Measurements from ENCODE around the gene RELN.

The RELN gene

DNA sequence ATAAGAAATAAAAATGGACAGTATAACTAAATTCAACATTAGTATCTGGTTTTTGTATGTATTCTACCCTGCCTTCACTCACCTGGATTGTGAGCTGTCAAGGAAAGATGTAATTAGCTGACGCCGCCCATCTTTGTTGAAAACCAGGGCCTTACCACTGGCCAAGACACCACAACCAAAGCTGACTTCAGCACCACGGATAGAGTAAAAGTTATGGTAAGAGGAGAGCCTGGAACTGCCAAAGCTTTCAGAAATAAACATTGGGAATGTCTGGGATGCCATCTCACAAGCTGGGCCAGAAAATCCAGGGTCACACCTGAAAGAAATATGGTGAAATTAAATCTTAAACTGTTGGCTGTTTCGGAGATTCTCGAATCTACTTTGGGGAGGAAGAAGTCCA is 353.3 kb downstream of the RELN start:
- no peak for DNase-seq (ENCODE audit: low spot score)

DNA sequence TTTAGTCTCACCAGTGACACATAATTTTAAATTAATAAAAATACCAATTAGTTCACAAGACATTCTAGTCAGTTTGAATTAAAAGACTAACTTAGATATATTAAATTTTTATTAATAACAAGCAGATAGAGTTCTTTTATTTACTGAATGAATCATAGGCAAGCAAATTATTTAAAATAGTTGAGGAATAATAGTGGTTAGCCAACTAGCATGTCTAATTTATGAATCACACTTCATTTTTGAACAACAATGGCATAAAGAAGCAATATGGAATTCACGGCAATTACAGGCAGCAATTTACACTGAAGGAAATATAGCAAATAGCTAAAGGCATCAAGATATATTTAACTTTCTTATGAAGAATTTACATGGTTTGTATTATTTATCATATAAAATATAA is 356.5 kb downstream of the RELN start:
- DNase-seq (ENCODE audit: low spot score): no peak

DNA sequence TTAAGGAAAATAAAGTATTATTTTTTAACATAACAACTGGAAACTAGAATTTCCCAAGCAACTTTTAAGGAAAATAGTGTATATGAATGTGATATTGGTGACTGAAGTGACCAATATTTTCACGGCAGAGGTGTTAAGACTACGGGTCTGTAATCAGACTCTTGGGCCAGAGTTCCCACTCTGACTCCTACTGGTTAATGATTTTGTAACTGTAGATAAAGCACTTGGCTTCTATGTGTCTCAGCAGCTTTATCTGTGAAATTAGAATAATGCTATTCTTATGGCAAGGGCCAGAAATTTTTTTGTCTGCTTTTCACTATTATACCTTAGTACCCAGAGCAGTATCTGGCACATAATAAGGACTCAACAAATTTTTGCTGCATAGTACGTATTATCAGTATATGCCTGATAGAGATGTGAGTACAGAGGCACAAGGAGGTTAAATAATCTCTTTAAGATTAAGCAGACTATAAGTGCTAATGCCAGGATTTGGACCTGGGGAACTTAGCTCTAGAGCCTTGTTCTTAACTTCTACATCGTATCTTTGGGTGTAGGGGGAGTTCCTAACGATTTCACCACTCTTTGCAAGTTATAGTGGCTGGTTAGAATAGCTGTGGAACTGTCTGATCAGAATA is 357.3 kb downstream of the RELN start:
- no peak for DNase-seq (ENCODE audit: low spot score)

- no peak for DNase-seq (ENCODE audit: low spot score)
Observed at GRCh38 chr7:103630318-103630717, 359.1 kb downstream of the RELN start.

- DNase-seq (ENCODE audit: low spot score): no peak
Observed at GRCh38 chr7:103628742-103629141, 360.7 kb downstream of the RELN start.

DNA sequence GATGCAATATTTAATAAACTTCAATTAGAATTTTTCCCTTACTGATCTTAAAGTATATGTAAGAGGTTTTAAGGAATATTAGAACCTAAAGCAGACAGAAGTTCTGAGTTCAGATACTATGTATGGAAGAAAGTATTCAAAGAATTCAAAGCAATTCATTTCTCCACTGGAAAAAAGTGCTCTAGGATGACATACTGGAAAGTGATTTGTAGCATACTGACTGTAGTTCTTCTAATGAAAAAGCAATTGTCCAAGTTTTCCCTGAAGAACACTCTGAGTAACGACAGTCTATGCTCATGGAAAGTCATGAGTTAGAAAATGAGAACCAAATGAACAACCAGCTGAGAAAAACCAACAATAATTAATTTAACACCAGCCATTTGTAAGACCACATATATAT is 362.7 kb downstream of the RELN start:
- no peak for DNase-seq (ENCODE audit: low spot score)

GRCh38 chr7:103622274-103622673 is 367.2 kb downstream of the RELN start:
- no peak for DNase-seq (ENCODE audit: low spot score)

GRCh38 chr7:103613655-103614642 is 375.5 kb downstream of the RELN start:
- DNase-seq (ENCODE audit: low spot score): no peak

- no peak for DNase-seq (ENCODE audit: low spot score)
Observed at GRCh38 chr7:103609778-103610177, 379.7 kb downstream of the RELN start.

GRCh38 chr7:103605640-103606039 is 383.8 kb downstream of the RELN start:
- no peak for DNase-seq (ENCODE audit: low spot score)

DNA sequence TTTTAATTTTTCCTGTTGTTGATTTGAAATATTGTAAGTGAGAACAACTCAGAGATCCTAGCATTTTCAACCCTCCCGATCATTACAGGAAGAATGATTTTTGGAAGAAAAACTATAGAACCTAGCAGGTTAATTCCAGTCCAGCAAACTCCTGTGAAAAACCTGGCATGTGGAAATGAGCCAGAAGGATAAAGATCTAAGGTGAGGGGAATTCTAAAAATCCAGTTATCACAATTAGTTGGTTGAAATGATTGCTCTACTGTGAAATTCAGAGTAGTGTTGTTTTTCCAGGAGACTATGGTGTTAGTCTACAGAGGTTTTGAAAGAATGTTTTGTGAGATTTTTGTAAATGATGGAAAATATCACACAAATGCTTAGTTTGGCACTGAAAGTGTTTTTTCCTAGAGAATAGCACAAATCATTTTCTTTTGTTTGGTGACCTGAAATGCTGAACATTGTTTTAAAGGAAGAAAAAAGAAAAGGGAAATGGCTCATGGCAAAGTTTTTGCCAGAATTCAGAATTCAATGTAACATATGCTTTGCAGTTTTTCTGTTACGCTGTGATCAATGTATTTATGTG is 391.0 kb downstream of the RELN start:
- DNase-seq (ENCODE audit: low spot score): no peak

GRCh38 chr7:103597606-103598005 is 391.9 kb downstream of the RELN start:
- DNase-seq (ENCODE audit: low spot score): no peak

DNA sequence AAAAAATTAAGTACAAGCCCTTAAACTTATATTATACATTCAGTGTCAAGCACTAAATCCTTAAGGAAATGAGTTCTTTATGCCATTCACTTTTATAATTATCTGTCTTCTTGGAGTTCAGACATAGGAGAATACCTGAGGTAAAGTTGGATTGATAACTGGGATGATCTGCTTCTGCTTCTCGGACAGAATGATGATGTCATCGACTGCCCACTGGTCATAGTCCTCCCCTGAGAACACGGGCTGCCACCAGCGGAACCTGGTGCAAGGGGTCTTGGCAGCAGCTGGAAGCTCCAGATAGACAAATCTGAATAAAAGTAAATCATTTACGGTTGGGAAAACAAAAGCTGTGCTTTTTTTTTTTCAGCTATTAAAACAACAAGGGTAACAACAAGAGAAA is 395.3 kb downstream of the RELN start:
- DNase-seq (ENCODE audit: low spot score): no peak

- no peak for DNase-seq (ENCODE audit: low spot score)
Observed at GRCh38 chr7:103593691-103594090, 395.8 kb downstream of the RELN start.

DNA sequence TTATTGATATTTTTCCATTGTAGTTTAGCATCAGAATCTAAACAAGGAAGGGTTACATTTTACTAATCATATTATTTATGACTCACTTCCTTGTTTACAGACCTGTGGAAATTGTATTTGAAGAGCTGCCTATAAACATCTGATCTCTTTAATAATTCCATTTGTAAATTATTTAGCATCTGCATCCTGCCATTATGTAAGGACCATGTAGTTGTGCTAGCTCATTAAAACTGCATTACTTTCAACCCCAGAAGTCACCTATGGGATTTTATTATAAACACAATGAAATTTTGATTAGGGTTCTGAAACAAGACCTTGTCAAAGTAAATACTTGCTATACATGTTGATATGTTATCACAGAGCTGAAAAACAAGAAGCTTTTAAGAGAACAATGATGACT is 396.6 kb downstream of the RELN start:
- DNase-seq (ENCODE audit: low spot score): no peak

GRCh38 chr7:103592187-103592586 is 397.3 kb downstream of the RELN start:
- no peak for DNase-seq (ENCODE audit: low spot score)

DNA sequence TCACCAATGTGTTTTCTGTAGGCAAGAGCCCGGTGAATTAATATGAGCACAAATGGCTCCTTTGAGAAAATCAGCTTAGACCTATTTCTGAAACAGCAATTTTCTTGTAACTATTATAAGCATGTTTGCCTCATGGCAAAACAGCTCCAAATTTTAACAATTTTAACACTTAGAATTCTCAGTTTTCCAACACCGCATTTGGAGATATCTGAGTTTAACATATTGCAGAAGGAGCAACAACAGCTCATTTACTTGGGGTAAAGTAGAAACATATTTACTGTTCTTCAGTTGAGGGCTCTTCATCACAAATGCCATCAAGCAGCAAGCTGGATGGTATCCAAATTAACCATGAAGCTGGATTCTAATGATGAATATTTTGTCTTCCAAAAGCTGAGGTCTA is 409.4 kb downstream of the RELN start:
- no peak for DNase-seq (ENCODE audit: low spot score)

DNA sequence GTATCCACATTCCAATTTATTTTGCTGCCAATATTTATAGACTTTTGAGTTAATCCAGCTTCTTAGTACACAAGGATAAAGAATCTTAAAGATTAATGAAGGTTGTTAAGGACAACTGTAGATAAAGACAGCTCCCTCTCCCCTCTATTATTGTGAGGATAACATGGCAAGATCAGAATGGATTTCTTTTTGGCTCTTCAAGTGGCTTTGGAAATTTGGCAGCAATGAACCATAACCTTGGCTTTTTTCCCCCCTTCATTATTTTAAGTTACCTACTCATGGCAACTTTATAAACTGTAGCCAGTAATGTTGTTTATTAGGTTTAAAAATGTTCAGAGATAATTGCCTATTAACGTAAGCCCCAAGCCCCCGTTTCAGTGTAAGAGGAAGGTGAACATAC is 412.4 kb downstream of the RELN start:
- DNase-seq (ENCODE audit: low spot score): no peak

- no peak for DNase-seq (ENCODE audit: low spot score)
Observed at GRCh38 chr7:103576641-103577040, 412.8 kb downstream of the RELN start.

DNA sequence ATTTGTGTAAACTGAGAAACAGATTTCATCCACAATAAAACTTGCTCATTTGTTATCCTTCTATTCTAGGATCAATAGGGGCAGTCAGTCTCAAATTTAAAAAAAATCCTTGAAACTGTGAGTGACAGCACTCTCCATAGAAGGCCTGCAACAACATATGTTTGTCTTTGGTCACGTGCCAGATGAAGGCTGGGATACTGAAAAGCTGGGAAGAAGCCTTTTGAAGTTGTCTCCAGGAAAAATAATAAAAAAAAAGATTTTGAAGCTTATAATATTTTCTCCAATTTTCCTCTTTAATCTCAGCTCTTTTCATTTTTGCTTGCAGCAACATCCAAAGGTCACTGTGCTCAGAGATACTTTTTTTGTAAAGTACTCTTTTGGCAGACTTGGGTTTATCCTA is 414.9 kb downstream of the RELN start:
- no peak for DNase-seq (ENCODE audit: low spot score)

DNA sequence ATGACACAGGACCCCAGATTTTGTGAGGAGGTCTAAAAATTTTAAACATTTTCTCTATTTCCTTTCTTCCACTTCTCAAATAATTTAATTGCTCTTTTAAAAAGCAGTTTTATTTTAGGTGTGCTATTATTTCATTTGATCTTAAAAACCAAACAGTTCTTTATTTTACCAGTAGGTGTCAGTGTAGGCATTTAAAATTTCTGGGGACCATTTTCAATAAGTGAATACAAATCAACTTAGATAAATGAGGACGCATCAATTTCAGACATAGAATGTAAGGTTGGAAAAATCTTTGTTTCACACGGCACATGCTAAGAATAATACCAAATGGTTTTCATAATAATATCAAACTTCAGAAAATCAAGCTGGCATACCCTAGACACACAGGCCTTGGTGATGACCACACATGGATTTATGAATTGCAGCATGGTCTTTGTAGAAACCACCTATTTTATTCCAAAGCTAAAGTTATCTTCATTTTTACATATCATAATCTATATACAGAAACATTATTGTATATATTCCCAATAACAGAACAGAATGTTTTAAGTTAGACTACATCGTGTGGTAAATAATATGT is 415.9 kb downstream of the RELN start:
- peak; percentile 17 for DNase-seq (ENCODE audit: low spot score)

- no peak for DNase-seq (ENCODE audit: low spot score)
Observed at GRCh38 chr7:103571586-103571985, 417.9 kb downstream of the RELN start.

Data from activated CD4-positive, alpha-beta T cell treated with anti-CD3 and anti-CD28 coated beads, Interleukin-2, Interleukin-4, amounts not matched to agents 100 ng/mL and 50 ng/mL, durations not matched to agents 16 hours and 8 hours (primary cell).